Measurements from ENCODE around the gene RAB19. TPM values are rescaled to one million over a fixed set of nuclear protein-coding genes. Genes with fewer than 3 reads are reported as not detected.
A peak's percentile ranks its signal among the peaks of the same experiment; 100 is the strongest.

RAB19 gene
- total RNA-seq, 2 donors from 2014 or later = not detected

GRCh38 chr7:140458201-140458600, 54.3 kb downstream of the RAB19 start:
- H3K4me3 ChIP-seq = no peak overlapping the region
- TF ChIP-seq CTCF (IDR thresholded peaks at IDR 0.05) = no peak
- no peak for DNase-seq (ENCODE audit: low spot score)
- no peaks in the 10 kb centered on the region for H3K9me3 ChIP-seq
- H3K36me3 ChIP-seq = peaks cover 71% of the 10 kb centered on the region
- H3K27me3 ChIP-seq = no peaks in the 10 kb centered on the region
- H3K4me1 ChIP-seq = no peaks in the 10 kb centered on the region
- H3K27ac ChIP-seq = no peak overlapping the region

- Histone ChIP-seq H3K27ac (no peak overlapping the region), H3K36me3 (peaks cover 67% of the 10 kb centered on the region), H3K9me3 (no peaks in the 10 kb centered on the region), H3K4me1 (no peaks in the 10 kb centered on the region), H3K4me3 (no peak overlapping the region), H3K27me3 (no peaks in the 10 kb centered on the region)
- no peak for DNase-seq (ENCODE audit: low spot score)
- TF ChIP-seq CTCF (IDR thresholded peaks at IDR 0.05) = no peak
These were observed 55.1 kb downstream of the RAB19 start for GRCh38 chr7:140458916-140459315.

- Histone ChIP-seq H3K4me3 (no peak overlapping the region), H3K27ac (no peak overlapping the region), H3K27me3 (no peaks in the 10 kb centered on the region), H3K36me3 (peaks cover 62% of the 10 kb centered on the region), H3K9me3 (no peaks in the 10 kb centered on the region), H3K4me1 (no peaks in the 10 kb centered on the region)
- no peak for DNase-seq (ENCODE audit: low spot score)
- no peak for TF ChIP-seq CTCF (IDR thresholded peaks at IDR 0.05)
These were observed 59.3 kb downstream of the RAB19 start for GRCh38 chr7:140463111-140463510.

GRCh38 chr7:140475747-140476333, 72.0 kb downstream of the RAB19 start:
- peaks cover 0 to 25% of the 10 kb centered on the region in 2 donors for H3K4me1 ChIP-seq
- no peaks in the 10 kb centered on the region for H3K9me3 ChIP-seq
- H3K27me3 ChIP-seq = no peaks in the 10 kb centered on the region
- no peak overlapping the region for H3K4me3 ChIP-seq
- peaks cover 2% of the 10 kb centered on the region for H3K36me3 ChIP-seq
- DNase-seq (ENCODE audit: low spot score) = no peak
- peak in 1 of 2 donors; percentile 69 for TF ChIP-seq CTCF (IDR thresholded peaks at IDR 0.05)
- no peak overlapping the region for H3K27ac ChIP-seq

GRCh38 chr7:140476698-140477261, 72.9 kb downstream of the RAB19 start:
- H3K4me1 ChIP-seq = peaks cover 0 to 25% of the 10 kb centered on the region in 2 donors
- H3K27ac ChIP-seq = no peak overlapping the region
- no peak for DNase-seq (ENCODE audit: low spot score)
- H3K27me3 ChIP-seq = no peaks in the 10 kb centered on the region
- H3K9me3 ChIP-seq = no peaks in the 10 kb centered on the region
- TF ChIP-seq CTCF (IDR thresholded peaks at IDR 0.05) = no peak
- no peaks in the 10 kb centered on the region for H3K36me3 ChIP-seq
- no peak overlapping the region for H3K4me3 ChIP-seq

Other genes starting within 250 kb of the RAB19 start
- 10 to 100 TPM; 12.8 to 15.4 TPM for gene KDM7A, start 227.1 kb upstream of the RAB19 start, total RNA-seq
- 10 to 100 TPM; 20.1 to 26.6 TPM for gene SLC37A3, start 5.5 kb upstream of the RAB19 start, total RNA-seq
- 10 to 100 TPM; 65.9 to 67.2 TPM for gene MKRN1, start 75.4 kb downstream of the RAB19 start, total RNA-seq
- gene DENND2A, start 236.8 kb downstream of the RAB19 start, total RNA-seq = 10 to 100 TPM in 1 of 2 donors, 1 to 10 TPM in 1; 9.2 to 10.5 TPM